GM18498 (cell line): ENCODE results near the gene TJAP1.
A peak's percentile ranks its signal among the peaks of the same experiment; 100 is the strongest.
"Not testable (repeated sequence)": the region's sequence is repeated elsewhere in the genome, so short reads cannot be mapped to it uniquely, and the experiment has no call there.

Experiments used
- ATAC-seq: cut with Tn5 transposase; IDR thresholded peaks from one replicate; pipeline ENCODE4 v1.9.1; 2021; ENCODE audit warnings: mild to moderate bottlenecking, moderate library complexity; ENCODE audit not compliant: unreplicated experiment

Gene TJAP1

GRCh38 chr6:43452896-43453295 is 24.5 kb upstream of the TJAP1 start:
- no peak for ATAC-seq

- no peak for ATAC-seq
Measured at GRCh38 chr6:43453831-43454230, 23.5 kb upstream of the TJAP1 start.

GRCh38 chr6:43454290-43454695 is 23.1 kb upstream of the TJAP1 start:
- ATAC-seq: no peak

GRCh38 chr6:43454696-43455530 is 22.5 kb upstream of the TJAP1 start:
- no peak for ATAC-seq

GRCh38 chr6:43455531-43456428 is 21.6 kb upstream of the TJAP1 start, which contains the start of gene DLK2:
TSS of gene DLK2 (minus strand) at chr6:43455548. CDS start at chr6:43454825, 723 bp downstream.
- ATAC-seq: no peak

- no peak for ATAC-seq
Measured at GRCh38 chr6:43457643-43458042, 19.7 kb upstream of the TJAP1 start.

GRCh38 chr6:43458154-43458553 is 19.2 kb upstream of the TJAP1 start:
- ATAC-seq: not testable (repeated sequence)

- ATAC-seq: no peak
Measured at GRCh38 chr6:43459535-43459934, 17.8 kb upstream of the TJAP1 start.

- ATAC-seq: no peak
Measured at GRCh38 chr6:43460032-43460431, 17.3 kb upstream of the TJAP1 start.

GRCh38 chr6:43461936-43462335 is 15.4 kb upstream of the TJAP1 start:
- no peak for ATAC-seq

GRCh38 chr6:43464337-43464736 is 13.0 kb upstream of the TJAP1 start:
- ATAC-seq: no peak

GRCh38 chr6:43465948-43466347 is 11.4 kb upstream of the TJAP1 start:
- ATAC-seq: no peak

GRCh38 chr6:43467265-43467664 is 10.1 kb upstream of the TJAP1 start:
- not testable (repeated sequence) for ATAC-seq

GRCh38 chr6:43467752-43468151 is 9.6 kb upstream of the TJAP1 start:
- ATAC-seq: no peak

- no peak for ATAC-seq
Measured at GRCh38 chr6:43468240-43468639, 9.1 kb upstream of the TJAP1 start.

GRCh38 chr6:43468748-43469681 is 8.4 kb upstream of the TJAP1 start:
- no peak for ATAC-seq

- no peak for ATAC-seq
Measured at GRCh38 chr6:43469947-43470346, 7.4 kb upstream of the TJAP1 start.

- no peak for ATAC-seq
Measured at GRCh38 chr6:43471399-43471798, 6.0 kb upstream of the TJAP1 start.

GRCh38 chr6:43472515-43472914 is 4.9 kb upstream of the TJAP1 start:
- ATAC-seq: no peak

GRCh38 chr6:43475516-43475915 is 1.9 kb upstream of the TJAP1 start:
- ATAC-seq: no peak

- peak; percentile 11 for ATAC-seq
Measured at GRCh38 chr6:43476746-43477145, 624 bp upstream of the TJAP1 start.
